Breast epithelium (tissue), 4 donors: ENCODE measurements around the gene NUTM2A. TPM values are rescaled to one million over a fixed set of nuclear protein-coding genes. Genes with fewer than 3 reads are reported as not detected.
"Not testable (repeated sequence)": the region's sequence is repeated elsewhere in the genome, so short reads cannot be mapped to it uniquely, and the experiment has no call there.

Experiments
- DNase-seq, 2 donors: peaks; one replicate each; pipeline ENCODE4 v3.0.0-alpha.2; 2019; ENCODE audit warnings: low spot score in 2 of 2
- H3K27ac ChIP-seq, 2 donors: fragments of 200-600 bp; sonication (generic) in 1 of 2; one replicate each; pipeline ENCODE4 v1.5.1; 2016 to 2019; ENCODE audit warnings: mild to moderate bottlenecking in 1 of 2
- H3K27me3 ChIP-seq, 2 donors: fragments of 200-600 bp; sonication (generic) in 1 of 2; one replicate each; pipeline versions ENCODE4 v1.5.1 to v1.6.0; 2017 to 2019; ENCODE audit warnings: control low read depth in 1 of 2, mild to moderate bottlenecking in 1 of 2
- H3K36me3 ChIP-seq: fragments of 200-600 bp; one replicate; pipeline ENCODE4 v1.5.1; 2019
- H3K4me1 ChIP-seq, 2 donors: fragments of 200-600 bp; sonication (generic); one replicate each; pipeline ENCODE4 v1.5.1; 2016 to 2019; ENCODE audit warnings: control low read depth in 1 of 2
- H3K4me3 ChIP-seq, 3 donors: fragments of 200-600 bp; sonication (generic); 1 replicate in 2 of 3; 2 replicates in 1 of 3; pipeline ENCODE4 v1.5.1; 2016 to 2019; ENCODE audit warnings: mild to moderate bottlenecking in 3 of 3, moderate library complexity in 2 of 3
- H3K9me3 ChIP-seq, 2 donors: fragments of 200-600 bp; sonication (generic) in 1 of 2; one replicate each; pipeline ENCODE4 v1.5.1; 2016 to 2019; ENCODE audit warnings: control low read depth in 1 of 2
- intact Hi-C: fragments of 100-400 bp; cut with DNase I; formaldehyde crosslinking; loops from one replicate; pipeline ENCODE4 v1.15.1; 2023; ENCODE audit warnings: low total_unique reads
- total RNA-seq, 3 donors: library from RNA; depleted of rRNA; stranded (reverse); fragments of >200 nt; gene quantifications; one replicate each; pipeline ENCODE4 v1.1.0, GENCODE V29; 2016

Gene NUTM2A, protein sequence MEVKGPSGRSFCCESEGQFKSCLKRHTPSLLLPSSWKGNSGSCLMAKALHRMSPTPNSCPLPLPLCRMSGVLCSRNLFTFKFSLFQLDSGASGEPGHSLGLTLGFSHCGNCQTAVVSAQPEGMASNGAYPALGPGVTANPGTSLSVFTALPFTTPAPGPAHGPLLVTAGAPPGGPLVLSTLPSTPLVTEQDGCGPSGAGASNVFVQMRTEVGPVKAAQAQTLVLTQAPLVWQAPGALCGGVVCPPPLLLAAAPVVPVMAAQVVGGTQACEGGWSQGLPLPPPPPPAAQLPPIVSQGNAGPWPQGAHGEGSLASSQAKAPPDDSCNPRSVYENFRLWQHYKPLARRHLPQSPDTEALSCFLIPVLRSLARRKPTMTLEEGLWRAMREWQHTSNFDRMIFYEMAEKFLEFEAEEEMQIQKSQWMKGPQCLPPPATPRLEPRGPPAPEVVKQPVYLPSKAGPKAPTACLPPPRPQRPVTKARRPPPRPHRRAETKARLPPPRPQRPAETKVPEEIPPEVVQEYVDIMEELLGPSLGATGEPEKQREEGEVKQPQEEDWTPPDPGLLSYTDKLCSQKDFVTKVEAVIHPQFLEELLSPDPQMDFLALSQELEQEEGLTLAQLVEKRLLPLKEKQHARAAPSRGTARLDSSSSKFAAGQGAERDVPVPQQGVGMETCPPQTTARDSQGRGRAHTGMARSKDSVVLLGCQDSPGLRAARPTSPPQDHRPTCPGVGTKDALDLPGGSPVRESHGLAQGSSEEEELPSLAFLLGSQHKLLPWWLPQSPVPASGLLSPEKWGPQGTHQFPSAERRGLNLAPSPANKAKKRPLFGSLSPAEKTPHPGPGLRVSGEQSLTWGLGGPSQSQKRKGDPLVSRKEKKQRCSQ
- total RNA-seq = 1 to 10 TPM in 2 of 3 donors, under 1 TPM in 1; 0.98 to 2.9 (median 1.3) TPM

DNA sequence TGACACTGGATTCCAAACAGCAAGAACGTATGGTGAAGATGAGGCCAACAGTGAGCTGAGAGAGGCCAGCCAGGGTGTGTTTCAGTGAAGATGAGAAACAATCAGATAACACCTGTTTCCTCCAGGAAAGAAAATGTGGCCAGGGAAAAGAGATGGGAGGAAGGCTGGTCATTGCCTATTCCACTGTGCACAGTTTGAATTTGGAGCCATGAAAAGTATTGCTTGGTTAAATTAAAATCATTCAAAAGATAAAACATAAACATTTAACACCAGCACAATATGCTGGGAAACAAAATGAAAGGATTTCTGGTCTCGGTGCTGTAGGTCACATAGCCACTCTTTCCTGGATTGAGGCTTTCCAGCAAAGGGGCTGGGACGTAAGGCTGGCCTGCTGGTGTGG lies at the start of gene NUTM2A:
NUTM2A (plus strand) TSS at position 301 of the 400 bp plus-strand sequence. CDS start 383 bp downstream, outside the sequence.
- intact Hi-C loops, H3K36me3 ChIP-seq, DNase-seq, H3K27ac ChIP-seq, H3K9me3 ChIP-seq, H3K4me3 ChIP-seq, H3K4me1 ChIP-seq, H3K27me3 ChIP-seq: not testable (repeated sequence)

DNA sequence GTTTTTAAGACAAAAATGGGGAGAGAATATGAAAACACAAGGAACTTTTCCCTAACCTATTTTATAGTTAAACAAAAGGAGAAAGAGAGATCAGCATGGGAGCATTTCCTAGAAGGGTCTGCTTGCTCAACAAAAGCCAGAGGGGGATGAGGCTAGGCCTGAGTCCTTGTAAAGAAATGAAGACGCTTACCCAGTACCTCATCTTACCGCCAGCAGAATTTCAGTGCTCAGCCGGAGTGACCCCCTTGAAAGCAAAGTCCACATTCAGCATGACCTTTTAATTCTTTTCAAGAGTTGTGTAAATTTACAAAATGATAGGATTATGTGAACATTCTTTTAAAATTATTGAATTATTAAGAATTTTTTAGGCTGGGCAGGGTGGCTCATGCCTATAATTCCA lies 47.7 kb upstream of the NUTM2A start:
- intact Hi-C loops, H3K36me3 ChIP-seq, DNase-seq, H3K9me3 ChIP-seq, H3K4me1 ChIP-seq, H3K27ac ChIP-seq, H3K27me3 ChIP-seq, H3K4me3 ChIP-seq: not testable (repeated sequence)

DNA sequence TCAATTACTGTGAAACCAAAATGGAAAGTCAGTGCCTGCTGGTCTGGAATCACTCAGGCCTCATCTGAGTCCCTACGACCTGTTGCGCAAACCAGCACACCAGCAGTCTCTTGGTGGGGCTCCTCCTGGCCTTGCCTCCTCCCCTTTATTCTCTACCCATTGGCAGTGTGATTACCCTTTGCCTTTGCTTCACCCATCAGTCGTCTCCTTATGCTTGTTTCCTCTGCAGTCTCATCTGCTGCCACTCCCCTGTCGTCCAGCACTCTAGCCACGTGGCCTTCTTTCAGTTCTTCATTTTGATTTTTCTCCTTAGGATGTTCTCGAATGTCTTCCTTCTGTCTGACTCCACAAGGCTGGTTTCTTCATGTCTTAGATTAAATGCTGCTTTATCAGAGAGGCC lies 40.8 kb upstream of the NUTM2A start:
- H3K27me3 ChIP-seq, H3K9me3 ChIP-seq, H3K36me3 ChIP-seq, H3K4me3 ChIP-seq, H3K27ac ChIP-seq, DNase-seq, H3K4me1 ChIP-seq, intact Hi-C loops: not testable (repeated sequence)

DNA sequence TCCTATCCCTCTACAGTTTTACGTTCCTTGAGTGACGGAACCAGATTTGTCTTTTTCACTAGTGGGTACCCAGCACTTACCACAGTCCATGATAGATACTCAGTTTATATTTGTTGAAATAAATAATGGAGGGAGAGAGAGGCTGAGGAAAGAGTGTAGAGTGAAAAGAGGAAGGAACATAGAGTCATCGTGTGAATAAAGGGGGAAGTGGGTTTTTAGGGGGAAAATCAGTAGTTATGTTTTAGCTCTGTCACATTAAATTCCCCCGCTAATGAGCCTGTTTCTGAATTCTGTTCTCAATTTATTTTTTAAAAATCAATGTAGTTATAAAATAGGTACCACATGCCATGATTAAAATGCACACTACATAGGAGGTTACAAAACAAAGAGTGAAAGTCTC lies 39.2 kb upstream of the NUTM2A start:
- H3K9me3 ChIP-seq, H3K36me3 ChIP-seq, intact Hi-C loops, H3K27me3 ChIP-seq, DNase-seq, H3K4me1 ChIP-seq, H3K27ac ChIP-seq, H3K4me3 ChIP-seq: not testable (repeated sequence)

DNA sequence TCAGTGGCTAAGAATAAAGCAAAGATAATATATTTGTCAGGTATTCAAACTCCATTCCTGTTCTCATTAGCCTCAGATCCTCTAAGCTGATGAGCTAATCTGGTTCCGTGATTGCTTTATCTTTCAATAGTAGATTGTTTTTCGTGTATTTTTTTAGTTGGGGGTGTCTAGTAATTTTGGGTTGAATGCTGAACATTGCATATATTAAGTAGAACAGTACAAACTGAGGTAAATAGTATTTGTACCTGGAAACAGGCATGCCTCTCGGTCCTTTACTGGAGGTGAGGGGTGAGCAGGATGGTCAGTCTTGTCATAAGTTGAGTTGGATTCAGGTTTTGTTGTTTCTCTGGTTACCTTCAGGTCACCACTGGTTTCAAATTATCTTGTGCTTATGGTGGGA lies 37.7 kb upstream of the NUTM2A start:
- H3K4me1 ChIP-seq, DNase-seq, H3K27me3 ChIP-seq, H3K9me3 ChIP-seq, H3K4me3 ChIP-seq, H3K36me3 ChIP-seq, H3K27ac ChIP-seq, intact Hi-C loops: not testable (repeated sequence)

DNA sequence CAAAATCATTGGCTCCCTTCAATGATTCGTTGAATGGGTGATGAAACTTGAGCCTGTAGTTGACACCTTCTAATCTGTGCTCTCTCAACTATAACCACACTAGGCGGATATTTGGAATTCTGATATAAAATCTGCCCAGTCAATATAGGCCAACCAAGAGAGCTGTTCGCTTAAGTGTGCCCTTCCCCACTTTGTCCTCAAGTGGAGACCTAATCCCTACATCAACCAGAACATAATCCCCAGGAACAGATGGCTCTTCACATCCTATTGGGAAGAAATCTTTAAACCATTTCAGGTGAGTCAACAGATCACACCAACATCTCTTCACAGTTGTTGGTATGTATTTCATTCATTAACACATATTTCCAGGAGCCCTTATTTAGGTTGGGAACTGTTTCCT lies 33.4 kb upstream of the NUTM2A start:
- H3K36me3 ChIP-seq, intact Hi-C loops, H3K9me3 ChIP-seq, H3K4me1 ChIP-seq, H3K27me3 ChIP-seq, H3K4me3 ChIP-seq, H3K27ac ChIP-seq, DNase-seq: not testable (repeated sequence)

DNA sequence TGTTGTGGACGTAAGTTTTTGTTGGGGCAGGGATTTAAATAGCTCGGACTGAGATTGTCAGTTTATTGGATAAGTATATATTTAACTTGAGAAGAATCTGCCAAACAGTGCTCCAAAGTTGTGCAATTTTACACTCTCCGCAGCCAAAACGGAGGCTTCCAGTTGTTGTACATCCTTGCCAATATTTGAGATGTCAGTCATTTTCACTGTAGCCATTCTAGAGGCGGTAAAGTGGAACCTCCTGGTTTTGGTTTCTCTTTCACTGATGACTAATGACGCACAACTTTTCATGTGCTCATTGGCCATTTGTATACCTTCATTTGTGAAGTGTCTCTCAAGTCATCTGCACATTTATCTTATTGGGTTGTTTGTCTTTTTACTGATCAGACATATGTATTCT lies 24.3 kb upstream of the NUTM2A start:
- H3K27me3 ChIP-seq, intact Hi-C loops, H3K27ac ChIP-seq, H3K9me3 ChIP-seq, H3K4me1 ChIP-seq, DNase-seq, H3K36me3 ChIP-seq: not testable (repeated sequence)
- peak overlapping the region in 1 of 3 donors; percentile 33 for H3K4me3 ChIP-seq

DNA sequence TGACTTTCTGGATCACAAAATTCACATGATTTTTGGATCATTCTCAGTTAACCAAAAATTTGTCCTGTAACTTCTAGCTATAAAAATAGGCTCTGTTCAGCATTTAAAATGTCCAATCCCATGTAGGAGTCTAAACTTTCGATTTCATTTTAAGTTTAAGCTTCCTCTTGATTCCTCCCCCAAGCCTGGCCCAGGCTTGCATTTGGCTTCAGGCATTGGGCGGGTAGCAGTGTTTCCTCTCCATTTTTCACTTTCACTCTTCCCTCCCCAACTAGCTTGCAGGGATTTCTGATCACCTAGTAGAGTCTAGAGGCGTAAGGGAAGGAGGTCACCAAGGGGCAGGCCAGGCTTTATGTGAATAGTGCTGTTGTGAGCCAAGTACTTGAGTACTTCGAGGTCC lies 20.4 kb upstream of the NUTM2A start:
- H3K27ac ChIP-seq = peak overlapping the region in 1 of 2 donors; percentile 84
- H3K4me3 ChIP-seq = peak overlapping the region in 1 of 3 donors; percentile 76
- H3K9me3 ChIP-seq, intact Hi-C loops, H3K36me3 ChIP-seq, DNase-seq, H3K4me1 ChIP-seq, H3K27me3 ChIP-seq: not testable (repeated sequence)

DNA sequence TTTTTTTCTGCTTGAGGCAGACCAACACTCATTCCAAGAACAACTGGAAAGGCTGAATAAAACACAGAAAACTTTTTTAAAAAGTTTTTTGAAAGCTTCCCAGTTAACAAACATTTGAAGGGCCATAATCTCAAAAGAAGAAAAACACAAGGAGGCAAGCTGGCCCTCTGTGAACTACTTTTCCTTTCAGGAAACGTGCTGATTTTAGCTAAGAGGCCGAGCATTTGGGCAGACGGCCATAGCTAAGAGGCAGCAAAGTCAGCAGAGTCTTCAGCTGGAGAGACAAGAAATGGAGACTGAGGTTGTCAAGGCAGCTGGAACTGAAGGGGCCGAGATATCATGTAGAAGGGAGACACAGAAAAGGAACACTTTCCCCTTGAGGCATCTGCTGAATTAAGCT lies 18.3 kb upstream of the NUTM2A start:
- DNase-seq, H3K36me3 ChIP-seq, H3K27ac ChIP-seq, H3K9me3 ChIP-seq, H3K4me1 ChIP-seq, intact Hi-C loops, H3K4me3 ChIP-seq, H3K27me3 ChIP-seq: not testable (repeated sequence)

DNA sequence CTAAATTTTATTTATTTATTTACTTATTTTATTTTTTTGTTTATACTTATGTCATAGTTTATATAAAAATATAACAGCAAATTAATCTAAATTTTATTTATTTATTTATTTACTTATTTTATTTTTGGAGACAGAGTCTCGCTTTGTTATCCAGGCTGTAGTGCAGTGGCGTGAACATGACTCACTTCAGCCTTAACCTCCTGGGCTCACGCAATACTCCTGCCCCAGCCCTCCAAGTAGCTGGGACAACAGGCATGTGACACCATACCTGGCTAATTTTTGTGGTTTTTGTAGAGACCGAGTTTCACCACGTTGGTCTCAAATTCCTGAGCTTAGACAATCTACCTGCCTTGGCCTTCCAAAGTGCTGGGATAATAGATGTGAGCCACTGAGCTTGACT lies 14.9 kb upstream of the NUTM2A start:
- H3K4me1 ChIP-seq, intact Hi-C loops, H3K27me3 ChIP-seq, H3K27ac ChIP-seq, DNase-seq, H3K9me3 ChIP-seq, H3K36me3 ChIP-seq, H3K4me3 ChIP-seq: not testable (repeated sequence)

DNA sequence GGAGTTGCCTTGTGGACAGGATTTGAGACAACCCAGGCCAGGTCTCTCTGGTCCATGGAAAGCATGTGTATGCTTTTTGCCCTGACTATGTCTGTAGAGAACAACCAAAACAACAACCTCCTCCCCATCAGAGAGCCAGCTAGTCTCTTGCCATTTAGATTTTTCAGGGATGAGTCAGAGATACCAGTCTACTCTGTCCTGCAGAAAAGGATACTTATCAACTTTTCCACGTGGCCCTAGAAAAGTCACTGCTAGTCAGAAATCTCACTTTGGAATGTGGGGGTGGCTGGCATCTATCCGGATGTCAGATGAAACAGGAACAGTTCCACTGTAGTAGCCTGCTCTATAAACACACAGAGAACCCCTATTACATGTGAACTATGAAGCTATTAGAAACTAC lies 13.4 kb upstream of the NUTM2A start:
- H3K36me3 ChIP-seq, H3K27me3 ChIP-seq, H3K4me1 ChIP-seq, intact Hi-C loops, H3K9me3 ChIP-seq, H3K27ac ChIP-seq, H3K4me3 ChIP-seq, DNase-seq: not testable (repeated sequence)

DNA sequence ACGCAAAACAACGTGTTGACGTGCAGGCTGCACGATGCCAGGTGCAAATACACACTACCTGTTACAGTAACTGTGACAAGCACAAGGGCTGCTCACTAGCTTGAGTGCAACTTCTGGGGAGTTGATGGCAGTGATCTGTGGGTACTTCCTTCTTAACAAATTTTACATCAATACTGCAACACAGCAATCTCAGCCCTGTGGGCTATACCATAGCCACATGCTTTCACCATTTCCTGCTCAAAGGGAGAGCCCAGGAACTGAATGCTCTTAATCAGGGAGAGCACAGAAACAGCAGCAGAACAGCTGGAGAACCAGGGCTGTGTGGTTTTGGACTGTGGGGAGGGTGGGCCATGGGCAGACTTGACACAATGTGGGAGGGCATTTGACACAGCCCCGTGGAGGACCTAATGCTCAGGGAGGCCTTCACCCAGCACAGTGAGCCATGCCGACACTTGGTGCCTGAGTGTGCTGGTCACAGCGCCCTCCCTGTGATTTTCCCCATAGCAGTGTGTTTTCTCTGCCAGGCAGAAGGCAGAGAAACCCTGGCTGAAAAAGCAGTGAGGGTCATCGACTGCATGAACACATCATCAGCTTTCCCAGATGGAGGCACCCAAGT lies 12.0 kb upstream of the NUTM2A start:
- intact Hi-C loops = not testable (repeated sequence)

DNA sequence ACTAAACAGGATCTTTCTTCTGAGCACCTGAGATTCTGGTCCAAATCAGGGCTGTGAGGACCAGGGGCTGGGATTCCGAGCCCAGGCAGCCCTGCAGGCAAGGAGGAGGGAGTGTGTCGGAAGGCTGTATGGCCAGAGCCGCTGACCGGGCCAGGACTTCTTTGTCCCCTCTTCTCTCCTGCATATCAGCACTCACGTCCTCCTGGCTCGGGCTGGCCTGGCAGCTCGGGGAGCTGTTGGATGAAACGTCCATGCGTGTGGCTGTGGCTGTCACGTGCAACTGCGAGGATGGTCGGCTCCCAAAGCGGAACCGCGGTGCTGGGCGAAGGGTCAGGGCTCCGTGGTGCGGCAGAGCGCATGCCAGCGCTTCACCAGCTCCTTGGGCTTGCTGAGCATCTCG lies 11.4 kb upstream of the NUTM2A start:
- H3K9me3 ChIP-seq, DNase-seq, intact Hi-C loops, H3K27me3 ChIP-seq, H3K36me3 ChIP-seq, H3K4me3 ChIP-seq, H3K27ac ChIP-seq, H3K4me1 ChIP-seq: not testable (repeated sequence)

More for the DNA sequence above, 12.0 kb upstream of the NUTM2A start:
- H3K4me3 ChIP-seq, H3K4me1 ChIP-seq, H3K9me3 ChIP-seq, H3K27me3 ChIP-seq, H3K36me3 ChIP-seq, H3K27ac ChIP-seq, DNase-seq: not testable (repeated sequence)
